ENCODE measurements around the gene FBXL16.

DNA sequence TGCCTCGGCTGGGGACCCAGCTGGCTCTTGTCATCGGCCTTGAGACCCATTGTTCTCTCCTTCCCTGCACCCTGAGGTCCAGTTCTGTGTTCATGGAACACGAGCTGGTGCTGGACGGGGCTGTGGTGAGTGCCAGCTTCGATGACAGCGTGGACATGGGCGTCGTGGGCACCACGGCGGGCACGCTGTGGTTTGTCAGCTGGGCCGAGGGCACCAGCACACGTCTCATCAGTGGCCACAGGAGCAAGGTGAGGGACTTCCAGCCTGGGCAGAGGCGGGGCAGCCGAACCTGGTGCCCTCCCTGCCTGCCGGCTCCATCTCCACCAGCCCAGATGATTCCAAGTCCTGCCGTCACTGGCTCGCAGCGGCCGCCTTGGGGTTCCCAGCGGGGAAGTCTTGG, 43.0 kb downstream of the FBXL16 start:
- TF ChIP-seq, protein P1, sequence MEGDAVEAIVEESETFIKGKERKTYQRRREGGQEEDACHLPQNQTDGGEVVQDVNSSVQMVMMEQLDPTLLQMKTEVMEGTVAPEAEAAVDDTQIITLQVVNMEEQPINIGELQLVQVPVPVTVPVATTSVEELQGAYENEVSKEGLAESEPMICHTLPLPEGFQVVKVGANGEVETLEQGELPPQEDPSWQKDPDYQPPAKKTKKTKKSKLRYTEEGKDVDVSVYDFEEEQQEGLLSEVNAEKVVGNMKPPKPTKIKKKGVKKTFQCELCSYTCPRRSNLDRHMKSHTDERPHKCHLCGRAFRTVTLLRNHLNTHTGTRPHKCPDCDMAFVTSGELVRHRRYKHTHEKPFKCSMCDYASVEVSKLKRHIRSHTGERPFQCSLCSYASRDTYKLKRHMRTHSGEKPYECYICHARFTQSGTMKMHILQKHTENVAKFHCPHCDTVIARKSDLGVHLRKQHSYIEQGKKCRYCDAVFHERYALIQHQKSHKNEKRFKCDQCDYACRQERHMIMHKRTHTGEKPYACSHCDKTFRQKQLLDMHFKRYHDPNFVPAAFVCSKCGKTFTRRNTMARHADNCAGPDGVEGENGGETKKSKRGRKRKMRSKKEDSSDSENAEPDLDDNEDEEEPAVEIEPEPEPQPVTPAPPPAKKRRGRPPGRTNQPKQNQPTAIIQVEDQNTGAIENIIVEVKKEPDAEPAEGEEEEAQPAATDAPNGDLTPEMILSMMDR (IDR thresholded peaks at IDR 0.05), result no peak
- no peak for TF ChIP-seq POLR2A (IDR thresholded peaks at IDR 0.05)

Measured in body of pancreas (tissue), 4 donors.